ENCODE data around the gene DMD. TPM values are rescaled to one million over a fixed set of nuclear protein-coding genes. Genes with fewer than 3 reads are reported as not detected.

The DMD gene
- total RNA-seq, 3 donors from 2014 or later: 11.2 to 140 (median 12.6) TPM

- Histone ChIP-seq H3K36me3 (ENCODE audit: low read depth) (no peaks in the 10 kb centered on the region), H3K4me3 (no peak overlapping the region), H3K4me1 (ENCODE audit: low read depth) (no peaks in the 10 kb centered on the region), H3K9me3 (no peaks in the 10 kb centered on the region)
- DNase-seq: no peak
- no peak for TF ChIP-seq CTCF (IDR thresholded peaks at IDR 0.05)
- ATAC-seq: no peak
- intact Hi-C loops (cut with DNase I, micrococcal nuclease): no loop called here
Observed at GRCh38 chrX:32572644-32573043, 638.7 kb downstream of the DMD start.

DNA sequence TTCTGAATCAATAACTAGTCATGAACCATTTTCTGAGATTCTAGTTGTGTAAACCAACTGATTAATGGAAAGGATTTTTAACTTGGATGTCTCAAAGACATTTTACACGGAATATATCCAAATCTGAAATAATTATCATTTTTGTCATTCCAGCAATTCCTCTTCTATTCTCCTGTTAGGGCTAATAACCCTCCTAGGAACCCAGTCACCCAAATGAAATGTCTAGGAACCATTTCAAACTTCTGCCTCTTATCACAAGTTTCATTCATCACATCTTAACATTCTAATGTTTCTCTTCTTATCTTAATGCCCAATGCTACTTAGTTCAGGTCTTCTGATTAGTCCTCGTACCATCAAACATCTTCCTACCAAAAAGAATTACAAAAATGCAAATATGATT is 639.8 kb downstream of the DMD start:
- Histone ChIP-seq H3K9me3 (no peaks in the 10 kb centered on the region), H3K4me1 (ENCODE audit: low read depth) (no peaks in the 10 kb centered on the region), H3K36me3 (ENCODE audit: low read depth) (no peaks in the 10 kb centered on the region), H3K4me3 (no peak overlapping the region)
- DNase-seq: no peak
- intact Hi-C loops (cut with DNase I, micrococcal nuclease): no loop called here
- TF ChIP-seq CTCF (IDR thresholded peaks at IDR 0.05): no peak
- no peak for ATAC-seq

DNA sequence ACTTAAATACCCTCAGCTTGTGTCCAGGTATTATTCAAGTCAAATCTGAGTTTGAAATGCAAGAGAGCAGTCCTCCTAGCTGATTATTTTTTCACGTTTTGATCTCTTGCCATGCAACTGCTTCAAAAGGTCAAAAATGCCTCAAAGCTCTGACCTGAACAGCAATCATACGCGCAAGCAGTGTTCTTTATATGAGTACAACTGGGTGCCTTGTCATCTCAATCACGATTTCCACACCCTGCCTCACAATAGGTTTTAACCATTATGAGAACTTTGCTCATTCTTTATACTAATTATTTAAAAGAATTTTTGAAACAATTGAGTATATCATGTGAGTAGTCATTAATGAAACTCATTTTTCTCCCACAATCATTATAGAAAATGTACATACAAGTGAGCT is 649.1 kb downstream of the DMD start:
- H3K36me3 ChIP-seq (ENCODE audit: low read depth): no peaks in the 10 kb centered on the region
- intact Hi-C loops (cut with DNase I, micrococcal nuclease): no loop called here
- no peak for ATAC-seq
- no peak for DNase-seq
- no peaks in the 10 kb centered on the region for H3K4me1 ChIP-seq (ENCODE audit: low read depth)
- no peaks in the 10 kb centered on the region for H3K9me3 ChIP-seq
- H3K4me3 ChIP-seq: no peak overlapping the region
- TF ChIP-seq CTCF (IDR thresholded peaks at IDR 0.05): no peak

- Histone ChIP-seq H3K9me3 (no peaks in the 10 kb centered on the region), H3K4me1 (ENCODE audit: low read depth) (no peaks in the 10 kb centered on the region), H3K36me3 (ENCODE audit: low read depth) (no peaks in the 10 kb centered on the region), H3K4me3 (no peak overlapping the region)
- ATAC-seq (no peak), DNase-seq (no peak)
- TF ChIP-seq CTCF (IDR thresholded peaks at IDR 0.05): no peak
- intact Hi-C loops (cut with DNase I, micrococcal nuclease): no loop called here
Observed at GRCh38 chrX:32545101-32545500, 666.2 kb downstream of the DMD start.

DNA sequence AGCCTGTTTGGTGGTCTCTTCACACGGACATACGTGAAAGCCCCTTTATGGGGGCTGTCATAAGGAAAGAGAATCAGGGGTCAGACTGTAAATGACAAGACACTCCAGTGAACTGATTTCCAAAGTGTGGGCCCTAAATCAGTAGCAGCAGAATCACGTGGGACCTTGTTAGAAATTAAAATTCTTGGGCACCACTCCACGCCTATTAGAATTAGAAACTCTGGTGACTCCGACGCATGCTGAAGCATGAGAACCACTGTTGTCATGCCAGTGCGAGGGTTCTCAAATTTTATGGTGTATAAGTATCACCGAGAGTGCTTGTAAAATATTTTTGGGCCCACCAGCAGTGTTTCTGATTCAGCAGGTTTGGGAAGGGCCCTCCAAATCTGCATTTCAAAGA is 672.8 kb downstream of the DMD start:
- H3K9me3 ChIP-seq: no peaks in the 10 kb centered on the region
- H3K4me3 ChIP-seq: no peak overlapping the region
- no peaks in the 10 kb centered on the region for H3K36me3 ChIP-seq (ENCODE audit: low read depth)
- no peaks in the 10 kb centered on the region for H3K4me1 ChIP-seq (ENCODE audit: low read depth)
- no peak for DNase-seq
- no peak for ATAC-seq
- intact Hi-C loops (cut with DNase I, micrococcal nuclease): no loop called here
- no peak for TF ChIP-seq CTCF (IDR thresholded peaks at IDR 0.05)

GRCh38 chrX:32533848-32534247 is 677.5 kb downstream of the DMD start:
- no peak for ATAC-seq
- no peak for DNase-seq
- no peak for TF ChIP-seq CTCF (IDR thresholded peaks at IDR 0.05)
- intact Hi-C loops (cut with DNase I, micrococcal nuclease): no loop called here
- Histone ChIP-seq H3K4me1 (ENCODE audit: low read depth) (no peaks in the 10 kb centered on the region), H3K9me3 (no peaks in the 10 kb centered on the region), H3K4me3 (no peak overlapping the region), H3K36me3 (ENCODE audit: low read depth) (no peaks in the 10 kb centered on the region)
